Measurements from ENCODE around the gene NUMBL. TPM values are rescaled to one million over a fixed set of nuclear protein-coding genes. Genes with fewer than 3 reads are reported as not detected.

NUMBL gene
- total RNA-seq, 1 experiment from 2014 or later = 57.7 TPM

- ChIA-PET POLR2A (ENCODE audit: unreplicated experiment) (no interaction called here), CTCF (no interaction called here)
- Histone ChIP-seq H3K27me3 (ENCODE audit: insufficient read depth, low read depth) (no peaks in the 10 kb centered on the region), H3F3A (ENCODE audit: insufficient read depth, low read depth) (no peaks in the 10 kb centered on the region), H4K20me1 (ENCODE audit: insufficient read depth) (no peaks in the 10 kb centered on the region), H3K9me3 (ENCODE audit: insufficient read depth, low read depth) (no peaks in the 10 kb centered on the region), H3K4me2 (no peak overlapping the region), H3K27ac (no peak overlapping the region), H3K9me2 (ENCODE audit: insufficient read depth) (no peaks in the 10 kb centered on the region), H3K4me3 (no peak overlapping the region), H3K4me1 (replicated peaks; ENCODE audit: insufficient read depth) (no peaks in the 10 kb centered on the region), H3K36me3 (ENCODE audit: low read depth) (0 out of 2 replicates have a peak, but pooled peaks cover 8% of the 10 kb centered on the region), H3K79me2 (ENCODE audit: low read depth) (no peaks in the 10 kb centered on the region), H2AFZ (no peak overlapping the region)
- TF ChIP-seq EZH2 (IDR thresholded peaks at IDR 0.05; ENCODE audit: low read depth) (no peak), CTCF (conservative IDR thresholded peaks at IDR 0.05) (no peak)
- no TSS peak for BruUV-seq (replicated peaks)
- DNase-seq = no peak
- intact Hi-C loops (cut with micrococcal nuclease; ENCODE audit: unreplicated experiment) = no loop called here
These were observed 17.2 kb upstream of the NUMBL start for GRCh38 chr19:40707615-40708014.

- no peak overlapping the region for H3K4me3 ChIP-seq
- no peaks in the 10 kb centered on the region for H4K20me1 ChIP-seq (ENCODE audit: insufficient read depth)
- H3F3A ChIP-seq (ENCODE audit: insufficient read depth, low read depth) = no peaks in the 10 kb centered on the region
- ChIA-PET POLR2A (ENCODE audit: unreplicated experiment) (interaction anchor here (0.7 kb wide), 1 partner anchor 463 kb away, joined by 5 read pairs; no protein-coding TSS in a partner anchor), CTCF (no interaction called here)
- H3K36me3 ChIP-seq (ENCODE audit: low read depth) = 0 out of 2 replicates have a peak, but pooled peaks cover 5% of the 10 kb centered on the region
- H2AFZ ChIP-seq = no peak overlapping the region
- no peak overlapping the region for H3K4me2 ChIP-seq
- BruUV-seq (replicated peaks) = no TSS peak
- intact Hi-C loops (cut with micrococcal nuclease; ENCODE audit: unreplicated experiment) = no loop called here
- no peak for DNase-seq
- H3K4me1 ChIP-seq (replicated peaks; ENCODE audit: insufficient read depth) = no peaks in the 10 kb centered on the region
- H3K9me3 ChIP-seq (ENCODE audit: insufficient read depth, low read depth) = no peaks in the 10 kb centered on the region
- no peak overlapping the region for H3K27ac ChIP-seq
- TF ChIP-seq CTCF (conservative IDR thresholded peaks at IDR 0.05) (no peak), EZH2 (IDR thresholded peaks at IDR 0.05; ENCODE audit: low read depth) (no peak)
- H3K79me2 ChIP-seq (ENCODE audit: low read depth) = no peaks in the 10 kb centered on the region
- no peaks in the 10 kb centered on the region for H3K9me2 ChIP-seq (ENCODE audit: insufficient read depth)
- H3K27me3 ChIP-seq (ENCODE audit: insufficient read depth, low read depth) = no peaks in the 10 kb centered on the region
These were observed 15.6 kb upstream of the NUMBL start for GRCh38 chr19:40705950-40706619.

DNA sequence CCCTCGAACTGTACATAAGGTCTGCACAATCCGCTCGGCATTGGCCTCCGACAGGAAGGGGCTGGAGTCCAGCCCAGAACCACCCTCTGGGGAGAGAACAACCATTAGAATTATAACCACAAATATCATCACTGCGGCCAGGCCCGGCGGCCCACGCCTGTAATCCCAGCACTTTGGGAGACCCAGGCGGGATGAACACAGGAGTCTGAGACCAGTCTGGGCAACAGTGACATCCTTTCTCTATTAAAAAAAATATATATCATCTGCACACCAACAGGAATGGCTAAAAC lies 14.9 kb upstream of the NUMBL start:
- no peaks in the 10 kb centered on the region for H3K79me2 ChIP-seq (ENCODE audit: low read depth)
- H3F3A ChIP-seq (ENCODE audit: insufficient read depth, low read depth) = no peaks in the 10 kb centered on the region
- H3K4me2 ChIP-seq = no peak overlapping the region
- BruUV-seq (replicated peaks) = no TSS peak
- TF ChIP-seq EZH2 (IDR thresholded peaks at IDR 0.05; ENCODE audit: low read depth) (no peak), CTCF (conservative IDR thresholded peaks at IDR 0.05) (no peak)
- H4K20me1 ChIP-seq (ENCODE audit: insufficient read depth) = no peaks in the 10 kb centered on the region
- H2AFZ ChIP-seq = no peak overlapping the region
- no peak overlapping the region for H3K27ac ChIP-seq
- no peak for DNase-seq
- no peak overlapping the region for H3K4me3 ChIP-seq
- H3K9me3 ChIP-seq (ENCODE audit: insufficient read depth, low read depth) = no peaks in the 10 kb centered on the region
- no peaks in the 10 kb centered on the region for H3K4me1 ChIP-seq (replicated peaks; ENCODE audit: insufficient read depth)
- H3K36me3 ChIP-seq (ENCODE audit: low read depth) = 0 out of 2 replicates have a peak, but pooled peaks cover 5% of the 10 kb centered on the region
- CTCF ChIA-PET = no interaction called here
- intact Hi-C loops (cut with micrococcal nuclease; ENCODE audit: unreplicated experiment) = no loop called here
- no peaks in the 10 kb centered on the region for H3K9me2 ChIP-seq (ENCODE audit: insufficient read depth)
- POLR2A ChIA-PET (ENCODE audit: unreplicated experiment) = no interaction called here
- H3K27me3 ChIP-seq (ENCODE audit: insufficient read depth, low read depth) = no peaks in the 10 kb centered on the region

Data from PC-9 (cell line).